ENCODE data around the gene NFIA.

- TF ChIP-seq POLR2AphosphoS5 (IDR thresholded peaks at IDR 0.05; ENCODE audit: borderline replicate concordance, low read depth, low read length) = no peak
- no peak for TF ChIP-seq EZH2 (IDR thresholded peaks at IDR 0.05)
- TF ChIP-seq FOXP2 (optimal IDR thresholded peaks at IDR 0.05; ENCODE audit: control extremely low read depth, extremely low read length, insufficient read depth) = no peak
Measured at GRCh38 chr1:61327436-61327835, 245.1 kb downstream of the NFIA start.
